WTC11 (cell line): ENCODE results near the gene RILPL1. TPM values are rescaled to one million over a fixed set of nuclear protein-coding genes. Genes with fewer than 3 reads are reported as not detected.

Experiments used
- ATAC-seq: fragments of 200-7000 bp; cut with Tn5 transposase; 2 replicates; pipeline ENCODE4 v1.10.0; 2021; ENCODE audit warnings: mild to moderate bottlenecking, moderate library complexity
- CTCF ChIA-PET: fragments of 300-600 bp; sonication (Branson Sonifier 250); formaldehyde crosslinking; loops from one replicate; lab custom pipeline; 2021; ENCODE audit warnings: antibody characterized with exemption; lab: Charles Lee
- POLR2A ChIA-PET: fragments of 350-600 bp; sonication (Branson Sonifier 250); formaldehyde crosslinking; loops from one replicate; lab custom pipeline; 2021; ENCODE audit warnings: antibody characterized with exemption; lab: Charles Lee
- DNase-seq: peaks from one replicate; pipeline ENCODE4 v3.0.0; 2021; ENCODE audit warnings: low spot score
- H3K27ac Mint-ChIP-seq: 2 replicates; pipeline ENCODE4 v1.8.0; 2021; ENCODE audit warnings: mixed read lengths
- H3K27me3 Mint-ChIP-seq: 2 replicates; pipeline ENCODE4 v1.8.0; 2021; ENCODE audit warnings: low read depth, mild to moderate bottlenecking, moderate library complexity, mixed read lengths
- H3K36me3 Mint-ChIP-seq: 2 replicates; pipeline ENCODE4 v1.8.0; 2021; ENCODE audit warnings: mixed read lengths
- H3K4me1 Mint-ChIP-seq: 2 replicates; pipeline ENCODE4 v1.8.0; 2022; ENCODE audit warnings: mixed read lengths
- H3K4me3 Mint-ChIP-seq: 2 replicates; pipeline ENCODE4 v1.8.0; 2021; ENCODE audit warnings: mild to moderate bottlenecking, moderate library complexity, mixed read lengths
- H3K9me3 Mint-ChIP-seq: 2 replicates; pipeline ENCODE4 v1.8.0; 2021; ENCODE audit warnings: mixed read lengths
- ARID4B ChIP-seq: sonication (generic); formaldehyde crosslinking; IDR thresholded peaks from 2 replicates; pipeline ENCODE4 v1.8.0; 2023; ENCODE audit warnings: missing genetic modification reagents, mild to moderate bottlenecking, borderline replicate concordance
- E2F1 ChIP-seq: sonication (generic); formaldehyde crosslinking; IDR thresholded peaks from 2 replicates; pipeline ENCODE4 v1.8.0; 2022; ENCODE audit warnings: mild to moderate bottlenecking, missing genetic modification reagents
- E2F4 ChIP-seq: sonication (generic); formaldehyde crosslinking; IDR thresholded peaks from 2 replicates; pipeline ENCODE4 v1.8.1; 2022; ENCODE audit warnings: low read depth, mild to moderate bottlenecking, moderate library complexity, missing genetic modification reagents, borderline replicate concordance
- ETV6 ChIP-seq: sonication (generic); formaldehyde crosslinking; IDR thresholded peaks from 2 replicates; pipeline ENCODE4 v1.8.1; 2022; ENCODE audit warnings: mild to moderate bottlenecking, missing genetic modification reagents
- FOXK1 ChIP-seq: sonication (generic); formaldehyde crosslinking; IDR thresholded peaks from 2 replicates; pipeline ENCODE4 v1.8.0; 2022; ENCODE audit warnings: mild to moderate bottlenecking, moderate library complexity, missing genetic modification reagents
- KAT7 ChIP-seq: sonication (generic); formaldehyde crosslinking; IDR thresholded peaks from 2 replicates; pipeline ENCODE4 v1.8.1; 2023; ENCODE audit warnings: missing genetic modification reagents, mild to moderate bottlenecking, borderline replicate concordance
- PRDM15 ChIP-seq: sonication (generic); formaldehyde crosslinking; IDR thresholded peaks from 2 replicates; pipeline ENCODE4 v1.8.0; 2022; ENCODE audit warnings: missing genetic modification reagents
- SMAD3 ChIP-seq: sonication (generic); formaldehyde crosslinking; IDR thresholded peaks from 2 replicates; pipeline ENCODE4 v1.8.0; 2022; ENCODE audit warnings: missing genetic modification reagents, mild to moderate bottlenecking, borderline replicate concordance
- USF1 ChIP-seq: sonication (generic); formaldehyde crosslinking; IDR thresholded peaks from 2 replicates; pipeline ENCODE4 v1.8.0; 2022; ENCODE audit warnings: mild to moderate bottlenecking, missing genetic modification reagents
- ZBTB21 ChIP-seq: sonication (generic); formaldehyde crosslinking; IDR thresholded peaks from 2 replicates; pipeline ENCODE4 v1.8.1; 2023; ENCODE audit warnings: mild to moderate bottlenecking, missing genetic modification reagents, borderline replicate concordance
- total RNA-seq: library from RNA; stranded (reverse); gene quantifications from 3 replicates; pipeline ENCODE4 v1.2.3, GENCODE V29; 2021
- TF ChIP-seq, protein P1 (sequence below): sonication (generic); formaldehyde crosslinking; IDR thresholded peaks from 2 replicates; pipeline ENCODE4 v1.8.0; 2023; ENCODE audit warnings: mild to moderate bottlenecking, missing genetic modification reagents
- TF ChIP-seq, protein P2 (sequence below): sonication (generic); formaldehyde crosslinking; IDR thresholded peaks from 2 replicates; pipeline ENCODE4 v1.8.1; 2022; ENCODE audit warnings: missing genetic modification reagents, borderline replicate concordance
- TF ChIP-seq, protein P3 (sequence below): sonication (generic); formaldehyde crosslinking; IDR thresholded peaks from 2 replicates; pipeline ENCODE4 v1.8.0; 2022; ENCODE audit warnings: mild to moderate bottlenecking, missing genetic modification reagents

The RILPL1 gene
- total RNA-seq, 1 experiment from 2014 or later: 8.2 TPM

- no peak for TF ChIP-seq E2F4 (CRISPR knock-in tag)
- TF ChIP-seq, protein P1, sequence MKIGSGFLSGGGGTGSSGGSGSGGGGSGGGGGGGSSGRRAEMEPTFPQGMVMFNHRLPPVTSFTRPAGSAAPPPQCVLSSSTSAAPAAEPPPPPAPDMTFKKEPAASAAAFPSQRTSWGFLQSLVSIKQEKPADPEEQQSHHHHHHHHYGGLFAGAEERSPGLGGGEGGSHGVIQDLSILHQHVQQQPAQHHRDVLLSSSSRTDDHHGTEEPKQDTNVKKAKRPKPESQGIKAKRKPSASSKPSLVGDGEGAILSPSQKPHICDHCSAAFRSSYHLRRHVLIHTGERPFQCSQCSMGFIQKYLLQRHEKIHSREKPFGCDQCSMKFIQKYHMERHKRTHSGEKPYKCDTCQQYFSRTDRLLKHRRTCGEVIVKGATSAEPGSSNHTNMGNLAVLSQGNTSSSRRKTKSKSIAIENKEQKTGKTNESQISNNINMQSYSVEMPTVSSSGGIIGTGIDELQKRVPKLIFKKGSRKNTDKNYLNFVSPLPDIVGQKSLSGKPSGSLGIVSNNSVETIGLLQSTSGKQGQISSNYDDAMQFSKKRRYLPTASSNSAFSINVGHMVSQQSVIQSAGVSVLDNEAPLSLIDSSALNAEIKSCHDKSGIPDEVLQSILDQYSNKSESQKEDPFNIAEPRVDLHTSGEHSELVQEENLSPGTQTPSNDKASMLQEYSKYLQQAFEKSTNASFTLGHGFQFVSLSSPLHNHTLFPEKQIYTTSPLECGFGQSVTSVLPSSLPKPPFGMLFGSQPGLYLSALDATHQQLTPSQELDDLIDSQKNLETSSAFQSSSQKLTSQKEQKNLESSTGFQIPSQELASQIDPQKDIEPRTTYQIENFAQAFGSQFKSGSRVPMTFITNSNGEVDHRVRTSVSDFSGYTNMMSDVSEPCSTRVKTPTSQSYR (CRISPR knock-in tag): no peak
- no peak for TF ChIP-seq KAT7 (CRISPR knock-in tag)
- TF ChIP-seq, protein P2, sequence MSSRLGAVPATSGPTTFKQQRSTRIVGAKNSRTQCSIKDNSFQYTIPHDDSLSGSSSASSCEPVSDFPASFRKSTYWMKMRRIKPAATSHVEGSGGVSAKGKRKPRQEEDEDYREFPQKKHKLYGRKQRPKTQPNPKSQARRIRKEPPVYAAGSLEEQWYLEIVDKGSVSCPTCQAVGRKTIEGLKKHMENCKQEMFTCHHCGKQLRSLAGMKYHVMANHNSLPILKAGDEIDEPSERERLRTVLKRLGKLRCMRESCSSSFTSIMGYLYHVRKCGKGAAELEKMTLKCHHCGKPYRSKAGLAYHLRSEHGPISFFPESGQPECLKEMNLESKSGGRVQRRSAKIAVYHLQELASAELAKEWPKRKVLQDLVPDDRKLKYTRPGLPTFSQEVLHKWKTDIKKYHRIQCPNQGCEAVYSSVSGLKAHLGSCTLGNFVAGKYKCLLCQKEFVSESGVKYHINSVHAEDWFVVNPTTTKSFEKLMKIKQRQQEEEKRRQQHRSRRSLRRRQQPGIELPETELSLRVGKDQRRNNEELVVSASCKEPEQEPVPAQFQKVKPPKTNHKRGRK (CRISPR knock-in tag): no peak
- TF ChIP-seq ETV6 (CRISPR knock-in tag): no peak
- no peak for TF ChIP-seq FOXK1 (CRISPR knock-in tag)
- TF ChIP-seq SMAD3 (CRISPR knock-in tag): no peak
- TF ChIP-seq, protein P3, sequence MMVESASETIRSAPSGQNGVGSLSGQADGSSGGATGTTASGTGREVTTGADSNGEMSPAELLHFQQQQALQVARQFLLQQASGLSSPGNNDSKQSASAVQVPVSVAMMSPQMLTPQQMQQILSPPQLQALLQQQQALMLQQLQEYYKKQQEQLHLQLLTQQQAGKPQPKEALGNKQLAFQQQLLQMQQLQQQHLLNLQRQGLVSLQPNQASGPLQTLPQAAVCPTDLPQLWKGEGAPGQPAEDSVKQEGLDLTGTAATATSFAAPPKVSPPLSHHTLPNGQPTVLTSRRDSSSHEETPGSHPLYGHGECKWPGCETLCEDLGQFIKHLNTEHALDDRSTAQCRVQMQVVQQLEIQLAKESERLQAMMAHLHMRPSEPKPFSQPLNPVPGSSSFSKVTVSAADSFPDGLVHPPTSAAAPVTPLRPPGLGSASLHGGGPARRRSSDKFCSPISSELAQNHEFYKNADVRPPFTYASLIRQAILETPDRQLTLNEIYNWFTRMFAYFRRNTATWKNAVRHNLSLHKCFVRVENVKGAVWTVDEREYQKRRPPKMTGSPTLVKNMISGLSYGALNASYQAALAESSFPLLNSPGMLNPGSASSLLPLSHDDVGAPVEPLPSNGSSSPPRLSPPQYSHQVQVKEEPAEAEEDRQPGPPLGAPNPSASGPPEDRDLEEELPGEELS (CRISPR knock-in tag): no peak
- TF ChIP-seq E2F1 (CRISPR knock-in tag): no peak
- no peak for TF ChIP-seq PRDM15 (CRISPR knock-in tag)
- TF ChIP-seq, all 79 proteins: peak for 0
Measured at GRCh38 chr12:123449856-123450255, 83.7 kb downstream of the RILPL1 start (continued).

GRCh38 chr12:123449249-123449733 lies 84.2 kb downstream of the RILPL1 start:
- DNase-seq (no peak), ATAC-seq (no peak)
- Mint-ChIP-seq H3K27ac (no peak overlapping the region), H3K9me3 (no peaks in the 10 kb centered on the region), H3K4me1 (peaks cover 3% of the 10 kb centered on the region), H3K27me3 (no peaks in the 10 kb centered on the region), H3K36me3 (no peaks in the 10 kb centered on the region), H3K4me3 (no peak overlapping the region)
- CTCF ChIA-PET: interaction anchor here (0.6 kb wide), 1 partner anchor 180 kb away, joined by 3 read pairs; no protein-coding TSS in a partner anchor
- POLR2A ChIA-PET: no interaction called here
- no peak for TF ChIP-seq USF1
- no peak for TF ChIP-seq ARID4B
- TF ChIP-seq ZBTB21 (CRISPR knock-in tag): no peak
